Measurements from ENCODE around the gene MCM7. TPM values are rescaled to one million over a fixed set of nuclear protein-coding genes. Genes with fewer than 3 reads are reported as not detected.

Gene MCM7
- total and polyA plus RNA-seq, 2 of the 13 experiments (the other 11 are each of a cell fraction or from before 2014, with no cell fraction given), result 84.5 to 214 TPM

DNA sequence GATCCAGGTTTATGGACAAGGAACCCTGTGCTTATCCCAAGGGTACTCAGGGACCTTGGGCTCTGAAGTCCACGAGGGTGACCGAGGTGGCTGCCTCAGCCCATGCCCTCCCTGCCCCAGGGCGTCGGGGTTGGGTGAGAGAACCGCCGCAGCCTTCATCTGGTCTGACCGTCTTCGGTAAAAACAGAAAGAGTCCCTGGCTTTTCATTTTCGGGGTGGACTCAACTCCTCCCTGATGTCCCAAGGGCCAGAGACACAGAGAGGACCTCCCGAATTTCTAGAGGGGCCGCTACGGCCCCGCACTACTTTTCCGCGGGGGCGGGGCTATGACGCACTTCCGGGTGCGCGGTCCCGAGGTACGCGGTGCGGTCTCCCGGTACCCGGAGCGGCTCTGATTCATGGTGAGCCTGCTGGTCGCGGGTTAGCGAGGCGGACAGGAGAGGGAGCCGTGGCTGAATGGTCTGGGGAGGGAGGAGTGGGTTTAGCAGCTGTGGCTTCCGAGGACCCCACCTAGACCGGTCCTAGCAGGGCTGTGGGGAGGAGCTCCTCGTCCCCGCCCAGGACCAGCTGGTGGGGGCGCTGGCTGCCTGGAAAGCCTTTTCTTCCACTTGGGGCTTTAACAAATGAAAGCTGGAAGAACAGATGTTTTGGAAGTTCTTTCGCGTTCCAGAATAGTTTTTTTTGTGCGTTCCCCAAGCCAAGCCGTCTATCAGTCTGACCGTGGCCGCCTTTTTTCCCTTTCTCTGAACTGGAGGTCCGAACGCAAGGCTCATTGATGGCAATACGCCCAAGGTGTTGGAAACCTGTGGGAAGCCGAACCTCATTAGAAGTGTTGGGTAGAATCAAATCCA is 51.5 kb downstream of the MCM7 start, which contains the start of gene ZSCAN21 (continued):
- TF ChIP-seq ZSCAN22 (CRISPR knock-in tag; IDR thresholded peaks at IDR 0.05) (no peak), SRSF4 (IDR thresholded peaks at IDR 0.05; ENCODE audit: low read depth, low read length, poor library complexity, severe bottlenecking) (no peak), SRSF1 (optimal IDR thresholded peaks at IDR 0.05; ENCODE audit: low read depth, low read length) (peak; percentile 74), KAT2B (IDR thresholded peaks at IDR 0.05; ENCODE audit: borderline replicate concordance, low read depth, low read length) (no peak), ZKSCAN1 (IDR thresholded peaks at IDR 0.05; ENCODE audit: low read length) (no peak), ZNF354B (CRISPR knock-in tag; IDR thresholded peaks at IDR 0.05) (no peak), MBD4 (IDR thresholded peaks at IDR 0.05; ENCODE audit: borderline replicate concordance, low read length) (no peak), PLRG1 (conservative IDR thresholded peaks at IDR 0.05) (no peak), JUN (CRISPR knock-in tag; IDR thresholded peaks at IDR 0.05) (no peak), THYN1 (CRISPR knock-in tag; IDR thresholded peaks at IDR 0.05; ENCODE audit: borderline replicate concordance, low read depth) (no peak), ZNF879 (CRISPR knock-in tag; IDR thresholded peaks at IDR 0.05) (no peak), IRF2 (CRISPR knock-in tag; IDR thresholded peaks at IDR 0.05) (no peak; the same call in 1 of the 2 replicates), SP2 (CRISPR knock-in tag; IDR thresholded peaks at IDR 0.05) (peak; percentile 48; the same call in 1 of the 2 replicates), ELF1 (CRISPR knock-in tag; IDR thresholded peaks at IDR 0.05) (peak; percentile 89), ZSCAN25 (CRISPR knock-in tag; IDR thresholded peaks at IDR 0.05) (0 out of 2 replicates have a peak, but pooled peaks have one; percentile 20), ELF3 (CRISPR knock-in tag; IDR thresholded peaks at IDR 0.05) (no peak), MBNL3 (CRISPR knock-in tag; conservative IDR thresholded peaks at IDR 0.05) (no peak)
- TF ChIP-seq, protein P1, sequence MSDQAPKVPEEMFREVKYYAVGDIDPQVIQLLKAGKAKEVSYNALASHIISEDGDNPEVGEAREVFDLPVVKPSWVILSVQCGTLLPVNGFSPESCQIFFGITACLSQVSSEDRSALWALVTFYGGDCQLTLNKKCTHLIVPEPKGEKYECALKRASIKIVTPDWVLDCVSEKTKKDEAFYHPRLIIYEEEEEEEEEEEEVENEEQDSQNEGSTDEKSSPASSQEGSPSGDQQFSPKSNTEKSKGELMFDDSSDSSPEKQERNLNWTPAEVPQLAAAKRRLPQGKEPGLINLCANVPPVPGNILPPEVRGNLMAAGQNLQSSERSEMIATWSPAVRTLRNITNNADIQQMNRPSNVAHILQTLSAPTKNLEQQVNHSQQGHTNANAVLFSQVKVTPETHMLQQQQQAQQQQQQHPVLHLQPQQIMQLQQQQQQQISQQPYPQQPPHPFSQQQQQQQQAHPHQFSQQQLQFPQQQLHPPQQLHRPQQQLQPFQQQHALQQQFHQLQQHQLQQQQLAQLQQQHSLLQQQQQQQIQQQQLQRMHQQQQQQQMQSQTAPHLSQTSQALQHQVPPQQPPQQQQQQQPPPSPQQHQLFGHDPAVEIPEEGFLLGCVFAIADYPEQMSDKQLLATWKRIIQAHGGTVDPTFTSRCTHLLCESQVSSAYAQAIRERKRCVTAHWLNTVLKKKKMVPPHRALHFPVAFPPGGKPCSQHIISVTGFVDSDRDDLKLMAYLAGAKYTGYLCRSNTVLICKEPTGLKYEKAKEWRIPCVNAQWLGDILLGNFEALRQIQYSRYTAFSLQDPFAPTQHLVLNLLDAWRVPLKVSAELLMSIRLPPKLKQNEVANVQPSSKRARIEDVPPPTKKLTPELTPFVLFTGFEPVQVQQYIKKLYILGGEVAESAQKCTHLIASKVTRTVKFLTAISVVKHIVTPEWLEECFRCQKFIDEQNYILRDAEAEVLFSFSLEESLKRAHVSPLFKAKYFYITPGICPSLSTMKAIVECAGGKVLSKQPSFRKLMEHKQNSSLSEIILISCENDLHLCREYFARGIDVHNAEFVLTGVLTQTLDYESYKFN (CRISPR knock-in tag; conservative IDR thresholded peaks at IDR 0.05), result peak; percentile 43; the same call in 1 of the 2 replicates
- TF ChIP-seq, protein P2, sequence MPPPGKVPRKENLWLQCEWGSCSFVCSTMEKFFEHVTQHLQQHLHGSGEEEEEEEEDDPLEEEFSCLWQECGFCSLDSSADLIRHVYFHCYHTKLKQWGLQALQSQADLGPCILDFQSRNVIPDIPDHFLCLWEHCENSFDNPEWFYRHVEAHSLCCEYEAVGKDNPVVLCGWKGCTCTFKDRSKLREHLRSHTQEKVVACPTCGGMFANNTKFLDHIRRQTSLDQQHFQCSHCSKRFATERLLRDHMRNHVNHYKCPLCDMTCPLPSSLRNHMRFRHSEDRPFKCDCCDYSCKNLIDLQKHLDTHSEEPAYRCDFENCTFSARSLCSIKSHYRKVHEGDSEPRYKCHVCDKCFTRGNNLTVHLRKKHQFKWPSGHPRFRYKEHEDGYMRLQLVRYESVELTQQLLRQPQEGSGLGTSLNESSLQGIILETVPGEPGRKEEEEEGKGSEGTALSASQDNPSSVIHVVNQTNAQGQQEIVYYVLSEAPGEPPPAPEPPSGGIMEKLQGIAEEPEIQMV (CRISPR knock-in tag; IDR thresholded peaks at IDR 0.05; ENCODE audit: low read depth), result no peak
- TF ChIP-seq, protein P3, sequence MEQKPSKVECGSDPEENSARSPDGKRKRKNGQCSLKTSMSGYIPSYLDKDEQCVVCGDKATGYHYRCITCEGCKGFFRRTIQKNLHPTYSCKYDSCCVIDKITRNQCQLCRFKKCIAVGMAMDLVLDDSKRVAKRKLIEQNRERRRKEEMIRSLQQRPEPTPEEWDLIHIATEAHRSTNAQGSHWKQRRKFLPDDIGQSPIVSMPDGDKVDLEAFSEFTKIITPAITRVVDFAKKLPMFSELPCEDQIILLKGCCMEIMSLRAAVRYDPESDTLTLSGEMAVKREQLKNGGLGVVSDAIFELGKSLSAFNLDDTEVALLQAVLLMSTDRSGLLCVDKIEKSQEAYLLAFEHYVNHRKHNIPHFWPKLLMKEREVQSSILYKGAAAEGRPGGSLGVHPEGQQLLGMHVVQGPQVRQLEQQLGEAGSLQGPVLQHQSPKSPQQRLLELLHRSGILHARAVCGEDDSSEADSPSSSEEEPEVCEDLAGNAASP (CRISPR knock-in tag; IDR thresholded peaks at IDR 0.05; ENCODE audit: borderline replicate concordance), result peak; percentile 50
- TF ChIP-seq, protein P4, sequence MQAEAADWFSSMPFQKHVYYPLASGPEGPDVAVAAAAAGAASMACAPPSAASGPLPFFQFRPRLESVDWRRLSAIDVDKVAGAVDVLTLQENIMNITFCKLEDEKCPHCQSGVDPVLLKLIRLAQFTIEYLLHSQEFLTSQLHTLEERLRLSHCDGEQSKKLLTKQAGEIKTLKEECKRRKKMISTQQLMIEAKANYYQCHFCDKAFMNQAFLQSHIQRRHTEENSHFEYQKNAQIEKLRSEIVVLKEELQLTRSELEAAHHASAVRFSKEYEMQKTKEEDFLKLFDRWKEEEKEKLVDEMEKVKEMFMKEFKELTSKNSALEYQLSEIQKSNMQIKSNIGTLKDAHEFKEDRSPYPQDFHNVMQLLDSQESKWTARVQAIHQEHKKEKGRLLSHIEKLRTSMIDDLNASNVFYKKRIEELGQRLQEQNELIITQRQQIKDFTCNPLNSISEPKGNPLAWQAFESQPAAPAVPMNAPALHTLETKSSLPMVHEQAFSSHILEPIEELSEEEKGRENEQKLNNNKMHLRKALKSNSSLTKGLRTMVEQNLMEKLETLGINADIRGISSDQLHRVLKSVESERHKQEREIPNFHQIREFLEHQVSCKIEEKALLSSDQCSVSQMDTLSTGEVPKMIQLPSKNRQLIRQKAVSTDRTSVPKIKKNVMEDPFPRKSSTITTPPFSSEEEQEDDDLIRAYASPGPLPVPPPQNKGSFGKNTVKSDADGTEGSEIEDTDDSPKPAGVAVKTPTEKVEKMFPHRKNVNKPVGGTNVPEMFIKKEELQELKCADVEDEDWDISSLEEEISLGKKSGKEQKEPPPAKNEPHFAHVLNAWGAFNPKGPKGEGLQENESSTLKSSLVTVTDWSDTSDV (CRISPR knock-in tag; IDR thresholded peaks at IDR 0.05), result no peak

All from HepG2 (cell line).